ENCODE measurements around the gene CSRP1.

GRCh38 chr1:201518071-201518470 is 11.1 kb upstream of the CSRP1 start:
- TF ChIP-seq CTCF (IDR thresholded peaks at IDR 0.05; ENCODE audit: insufficient read depth, low read length) (no peak), REST (IDR thresholded peaks at IDR 0.05; ENCODE audit: insufficient replicate concordance, low read depth) (no peak), POLR2AphosphoS5 (IDR thresholded peaks at IDR 0.05; ENCODE audit: low read depth) (no peak), SPI1 (IDR thresholded peaks at IDR 0.05; ENCODE audit: borderline replicate concordance, low read depth) (no peak)

Measured in HL-60 (cell line).